ENCODE data around the gene PAGR1.
A peak's percentile ranks its signal among the peaks of the same experiment; 100 is the strongest.

PAGR1 gene

GRCh38 chr16:29812754-29813643 lies 3.0 kb upstream of the PAGR1 start:
- DNase-seq: no peak
- TF ChIP-seq GATA1 (IDR thresholded peaks at IDR 0.05; ENCODE audit: low read depth, low read length) (no peak), POLR2A (IDR thresholded peaks at IDR 0.05; ENCODE audit: low read length) (no peak)

GRCh38 chr16:29813644-29814562 lies 2.0 kb upstream of the PAGR1 start:
- TF ChIP-seq POLR2A (IDR thresholded peaks at IDR 0.05; ENCODE audit: low read length): no peak
- no peak for TF ChIP-seq GATA1 (IDR thresholded peaks at IDR 0.05; ENCODE audit: low read depth, low read length)
- DNase-seq: no peak

GRCh38 chr16:29814592-29814991 lies 1.4 kb upstream of the PAGR1 start:
- TF ChIP-seq POLR2A (IDR thresholded peaks at IDR 0.05; ENCODE audit: low read length) (no peak), GATA1 (IDR thresholded peaks at IDR 0.05; ENCODE audit: low read depth, low read length) (no peak)
- no peak for DNase-seq

- no peak for DNase-seq
- no peak for TF ChIP-seq GATA1 (IDR thresholded peaks at IDR 0.05; ENCODE audit: low read depth, low read length)
These were observed 775 bp upstream of the PAGR1 start for GRCh38 chr16:29815032-29815721.

- no peak for TF ChIP-seq POLR2A (IDR thresholded peaks at IDR 0.05; ENCODE audit: low read length)
- peak in 1 of 2 experiments; percentile 70 for DNase-seq
These were observed 916 bp downstream of the PAGR1 start for GRCh38 chr16:29816694-29817441.

- DNase-seq: no peak
- TF ChIP-seq POLR2A (IDR thresholded peaks at IDR 0.05; ENCODE audit: low read length): no peak
- no peak for TF ChIP-seq GATA1 (IDR thresholded peaks at IDR 0.05; ENCODE audit: low read depth, low read length)
These were observed 2.1 kb downstream of the PAGR1 start for GRCh38 chr16:29818082-29818481.

GRCh38 chr16:29819506-29819905 lies 3.6 kb downstream of the PAGR1 start:
- TF ChIP-seq POLR2A (IDR thresholded peaks at IDR 0.05; ENCODE audit: low read length): no peak
- TF ChIP-seq GATA1 (IDR thresholded peaks at IDR 0.05; ENCODE audit: low read depth, low read length): no peak
- no peak for DNase-seq

GRCh38 chr16:29820271-29820701 lies 4.3 kb downstream of the PAGR1 start, which contains the start of gene MVP:
TSS of gene MVP (plus strand) at chr16:29820462. CDS start at chr16:29830550, 10,088 bp downstream.
- TF ChIP-seq POLR2A (IDR thresholded peaks at IDR 0.05; ENCODE audit: low read length): no peak
- no peak for TF ChIP-seq GATA1 (IDR thresholded peaks at IDR 0.05; ENCODE audit: low read depth, low read length)
- DNase-seq: peak in 1 of 2 experiments; percentile 48

- DNase-seq: no peak
- TF ChIP-seq GATA1 (IDR thresholded peaks at IDR 0.05; ENCODE audit: low read depth, low read length) (no peak), POLR2A (IDR thresholded peaks at IDR 0.05; ENCODE audit: low read length) (no peak)
These were observed 5.0 kb downstream of the PAGR1 start for GRCh38 chr16:29820730-29821642.

- no peak for TF ChIP-seq POLR2A (IDR thresholded peaks at IDR 0.05; ENCODE audit: low read length)
- no peak for TF ChIP-seq GATA1 (IDR thresholded peaks at IDR 0.05; ENCODE audit: low read depth, low read length)
- DNase-seq: no peak
These were observed 5.7 kb downstream of the PAGR1 start for GRCh38 chr16:29821643-29822115.

- DNase-seq: no peak
- TF ChIP-seq POLR2A (IDR thresholded peaks at IDR 0.05; ENCODE audit: low read length): no peak
These were observed 8.7 kb downstream of the PAGR1 start for GRCh38 chr16:29824589-29825144.

Data from erythroblast (primary cell).